ENCODE data around the gene KCNH8.
A peak's percentile ranks its signal among the peaks of the same experiment; 100 is the strongest.

KCNH8 gene

DNA sequence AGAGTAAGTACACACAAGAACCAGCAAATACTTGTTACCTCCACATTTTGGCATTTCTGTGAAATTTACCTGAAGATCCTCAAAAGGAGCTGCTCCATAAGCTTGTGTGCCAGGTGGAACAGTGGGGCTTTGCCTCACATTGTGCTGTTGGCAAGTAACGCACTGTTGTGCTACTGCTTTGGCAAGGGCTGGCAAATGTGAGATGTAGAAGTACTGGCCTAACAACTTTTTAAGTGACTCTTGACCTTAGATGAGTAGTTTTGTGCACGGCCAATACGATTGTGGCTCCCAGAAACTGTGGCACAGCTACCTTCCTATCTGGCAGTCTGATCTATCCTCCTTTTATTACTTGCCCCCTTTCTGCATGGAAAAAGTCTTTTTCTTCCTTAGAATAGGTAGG lies 337.0 kb downstream of the KCNH8 start:
- DNase-seq (ENCODE audit: low spot score) = no peak

DNA sequence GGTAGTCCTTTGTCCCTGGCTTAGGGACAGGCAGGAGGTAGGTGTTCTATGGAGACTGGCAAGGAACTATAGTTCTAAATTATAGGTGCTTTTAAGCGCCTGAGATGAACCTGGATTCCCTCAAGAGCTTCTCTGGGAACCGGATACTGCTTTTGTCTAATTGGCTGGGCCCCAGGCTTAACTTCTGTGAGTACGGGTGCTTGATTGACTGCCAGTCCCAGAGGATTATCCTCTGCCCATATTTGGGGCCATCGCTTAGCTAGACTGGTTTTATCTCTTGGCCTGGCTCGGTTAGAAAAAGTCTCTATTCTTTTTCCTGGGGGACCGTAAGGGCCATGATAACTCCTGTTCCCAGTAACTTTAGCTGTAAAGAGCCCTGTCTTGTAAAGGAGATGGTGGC lies 339.1 kb downstream of the KCNH8 start:
- no peak for DNase-seq (ENCODE audit: low spot score)

DNA sequence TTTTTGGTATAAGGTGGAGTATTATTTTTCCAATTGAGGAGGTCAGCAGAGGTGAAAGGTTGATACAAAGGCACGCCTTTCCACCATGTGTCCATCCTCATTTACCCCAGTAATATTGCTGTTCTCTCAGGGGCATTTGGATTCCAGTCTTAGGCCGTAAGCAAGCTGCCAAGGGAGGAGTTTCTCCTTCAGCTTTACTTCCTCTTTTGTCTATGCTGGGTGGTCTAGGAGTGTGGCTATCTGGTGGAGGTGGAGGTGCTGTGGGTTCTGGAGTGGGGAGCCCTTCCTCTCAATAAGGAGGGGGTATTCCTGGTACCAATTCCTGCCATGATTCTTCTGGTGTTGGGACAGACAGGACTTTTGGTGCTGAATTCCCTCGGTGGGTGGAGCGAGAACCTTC lies 340.6 kb downstream of the KCNH8 start:
- no peak for DNase-seq (ENCODE audit: low spot score)

- no peak for DNase-seq (ENCODE audit: low spot score)
Observed at GRCh38 chr3:19489936-19490335, 341.6 kb downstream of the KCNH8 start.

DNA sequence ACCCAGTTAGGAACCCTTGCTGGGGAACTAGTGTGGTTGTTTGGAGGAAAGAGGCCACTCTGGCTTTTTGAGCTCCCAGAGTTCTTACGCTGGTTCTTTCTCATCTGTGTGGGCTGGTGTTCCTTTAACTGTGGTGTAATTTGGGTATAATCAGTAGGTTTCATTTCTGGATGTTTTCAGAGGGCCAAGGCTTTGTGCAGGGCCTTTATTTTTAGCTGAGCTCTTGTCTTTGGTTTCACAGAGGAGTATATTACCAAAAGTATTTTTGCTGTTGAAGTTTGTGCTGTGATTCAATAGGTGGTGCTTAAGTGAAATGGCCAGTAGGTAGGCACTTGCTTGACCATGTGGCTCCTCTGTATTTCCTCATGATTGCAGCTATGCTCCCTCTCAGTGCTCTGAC lies 357.9 kb downstream of the KCNH8 start:
- no peak for DNase-seq (ENCODE audit: low spot score)

DNA sequence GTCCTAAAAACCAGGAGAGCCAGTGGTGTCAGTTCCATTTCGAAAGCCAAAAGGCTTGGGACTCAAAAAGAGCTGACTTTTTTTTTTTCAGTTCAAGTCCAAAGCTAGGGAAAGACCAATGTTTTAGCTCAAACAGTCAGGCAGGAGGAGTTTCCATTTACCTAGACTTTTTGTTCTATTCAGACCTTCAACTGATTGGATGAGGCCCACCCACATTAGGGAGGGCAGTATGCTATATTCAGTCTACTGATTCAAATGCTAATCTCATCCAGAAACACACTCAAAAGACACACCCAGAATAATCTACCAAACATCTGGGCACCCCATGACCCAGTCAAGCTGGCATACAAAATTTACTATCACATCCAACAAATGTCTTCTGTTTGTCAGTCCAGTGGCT lies 374.0 kb downstream of the KCNH8 start:
- DNase-seq (ENCODE audit: low spot score) = no peak

- DNase-seq (ENCODE audit: low spot score) = no peak
Observed at GRCh38 chr3:19526071-19526470, 377.8 kb downstream of the KCNH8 start.

- no peak for DNase-seq (ENCODE audit: low spot score)
Observed at GRCh38 chr3:19527746-19528145, 379.4 kb downstream of the KCNH8 start.

GRCh38 chr3:19531426-19531825 lies 383.1 kb downstream of the KCNH8 start:
- no peak for DNase-seq (ENCODE audit: low spot score)

DNA sequence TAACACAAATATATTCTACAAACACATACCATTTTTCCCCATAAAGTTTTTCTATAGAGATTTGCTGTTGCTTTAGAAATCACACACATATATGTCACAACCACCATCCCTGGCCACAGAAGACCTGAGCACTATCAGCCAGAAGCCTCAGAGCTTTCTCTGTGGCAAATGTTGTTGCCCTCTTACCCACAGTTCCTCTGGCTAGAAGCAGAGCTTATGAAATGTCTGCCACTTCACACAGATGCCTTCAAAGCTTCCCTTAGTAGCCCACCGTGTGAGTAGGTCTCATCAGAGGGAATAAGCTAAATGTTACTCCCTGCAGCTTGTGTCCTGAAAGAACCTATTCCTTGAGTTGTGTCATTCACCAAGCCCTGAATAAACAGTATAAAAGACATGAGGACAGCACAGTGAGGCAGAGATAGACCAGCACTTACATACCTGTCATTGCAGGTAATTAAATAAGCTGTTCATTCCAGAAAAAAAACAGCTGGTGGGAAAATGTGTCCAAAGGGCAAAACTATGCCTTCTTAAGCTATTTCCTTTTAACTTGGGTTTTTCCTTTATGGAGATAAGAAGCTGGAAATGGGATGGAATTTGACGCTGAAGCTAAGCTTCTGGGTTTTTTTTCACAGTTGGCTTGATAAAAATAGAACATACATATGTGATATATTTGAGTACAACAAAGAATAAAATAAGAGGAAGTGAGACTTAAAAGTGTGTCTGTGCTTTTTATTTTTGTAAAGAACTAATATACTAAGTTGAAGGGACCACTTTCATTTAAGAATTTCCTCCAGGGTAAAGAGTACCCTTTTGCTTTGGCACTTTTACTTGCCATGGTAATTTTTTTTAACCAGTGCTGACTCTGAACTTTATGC lies 391.4 kb downstream of the KCNH8 start:
- no peak for DNase-seq (ENCODE audit: low spot score)

- DNase-seq (ENCODE audit: low spot score) = no peak
Observed at GRCh38 chr3:19540464-19540863, 392.2 kb downstream of the KCNH8 start.

DNA sequence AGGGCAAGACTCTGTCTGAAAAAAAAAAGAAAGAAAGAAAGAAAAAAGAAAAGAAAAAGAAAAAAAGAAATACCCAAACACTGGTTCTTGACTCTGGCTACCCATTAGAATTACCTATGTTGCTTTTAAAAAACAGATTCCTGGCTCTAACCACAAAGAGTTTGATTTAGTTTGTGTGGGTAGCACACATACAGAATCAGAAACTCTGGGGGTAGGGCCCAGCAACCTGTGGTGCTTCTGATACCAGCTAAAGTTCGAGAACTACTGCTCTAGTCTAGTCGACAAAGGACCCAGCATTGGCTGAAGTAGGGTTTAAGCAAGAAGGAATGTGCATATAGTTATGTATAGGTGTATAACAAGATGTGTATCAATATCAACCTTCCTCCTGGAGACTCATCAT lies 393.0 kb downstream of the KCNH8 start:
- no peak for DNase-seq (ENCODE audit: low spot score)

GRCh38 chr3:19543212-19543841 lies 395.0 kb downstream of the KCNH8 start:
- peak; percentile 50 for DNase-seq (ENCODE audit: low spot score)

- DNase-seq (ENCODE audit: low spot score) = no peak
Observed at GRCh38 chr3:19547665-19548464, 399.6 kb downstream of the KCNH8 start.

DNA sequence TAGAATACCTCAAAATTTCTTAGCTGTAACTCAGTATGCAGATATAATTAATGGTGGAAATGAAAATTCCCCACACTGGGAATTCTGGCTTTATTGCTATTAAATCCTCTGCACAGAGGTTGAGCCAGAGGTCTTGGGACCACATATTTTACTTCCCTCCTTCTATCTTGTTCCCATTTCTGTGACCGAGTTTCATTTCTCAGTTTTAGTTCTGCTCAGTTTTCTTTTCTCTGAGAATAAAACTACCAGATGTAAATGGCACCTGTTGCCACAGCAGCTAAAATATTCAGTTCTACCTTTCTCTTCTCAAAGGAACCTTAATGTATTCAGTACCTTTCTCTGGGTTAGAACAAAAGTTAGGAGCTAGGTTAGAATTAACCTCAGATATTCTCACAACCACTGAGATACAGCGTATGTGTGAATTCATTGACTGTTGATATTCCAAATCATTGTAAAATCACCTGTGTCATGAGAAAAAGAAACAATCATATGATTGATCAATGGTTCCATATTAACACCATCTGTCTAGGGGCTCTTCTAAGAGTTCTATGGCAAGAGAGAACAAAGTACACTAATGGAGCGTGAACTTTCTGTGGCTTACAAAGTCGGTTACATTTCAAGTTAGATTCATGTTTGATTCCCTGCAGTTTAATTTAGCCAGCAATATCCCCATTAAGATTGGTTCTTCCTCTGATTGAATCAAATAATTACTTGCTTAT lies 411.6 kb downstream of the KCNH8 start:
- DNase-seq (ENCODE audit: low spot score) = no peak

- DNase-seq (ENCODE audit: low spot score) = no peak
Observed at GRCh38 chr3:19573644-19574043, 425.3 kb downstream of the KCNH8 start.

DNA sequence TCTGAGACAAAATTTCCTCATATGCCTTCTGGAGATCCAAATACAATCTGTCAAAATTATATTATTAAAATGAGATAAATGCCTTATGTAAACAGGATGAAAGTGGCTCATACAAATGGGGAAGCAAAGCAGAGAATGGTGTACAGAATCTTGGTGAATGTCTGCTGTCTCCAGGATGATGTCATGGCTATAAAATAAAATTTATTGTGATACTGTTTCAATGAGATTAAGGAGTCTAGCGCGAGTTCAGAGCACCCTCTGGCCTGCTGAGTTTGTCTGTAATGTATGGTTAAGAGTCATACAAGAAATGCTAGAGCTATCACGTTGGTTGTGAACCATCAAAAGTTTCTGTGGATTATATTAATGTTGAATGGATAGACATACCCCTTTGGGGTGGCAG lies 426.0 kb downstream of the KCNH8 start:
- DNase-seq (ENCODE audit: low spot score) = no peak

GRCh38 chr3:19576343-19576742 lies 428.0 kb downstream of the KCNH8 start:
- DNase-seq (ENCODE audit: low spot score) = no peak

Data from Ammon's horn (tissue), 1 donor.